ENCODE results near the gene SP1.
"Not testable (repeated sequence)": the region's sequence is repeated elsewhere in the genome, so short reads cannot be mapped to it uniquely, and the experiment has no call there.

The SP1 gene

DNA sequence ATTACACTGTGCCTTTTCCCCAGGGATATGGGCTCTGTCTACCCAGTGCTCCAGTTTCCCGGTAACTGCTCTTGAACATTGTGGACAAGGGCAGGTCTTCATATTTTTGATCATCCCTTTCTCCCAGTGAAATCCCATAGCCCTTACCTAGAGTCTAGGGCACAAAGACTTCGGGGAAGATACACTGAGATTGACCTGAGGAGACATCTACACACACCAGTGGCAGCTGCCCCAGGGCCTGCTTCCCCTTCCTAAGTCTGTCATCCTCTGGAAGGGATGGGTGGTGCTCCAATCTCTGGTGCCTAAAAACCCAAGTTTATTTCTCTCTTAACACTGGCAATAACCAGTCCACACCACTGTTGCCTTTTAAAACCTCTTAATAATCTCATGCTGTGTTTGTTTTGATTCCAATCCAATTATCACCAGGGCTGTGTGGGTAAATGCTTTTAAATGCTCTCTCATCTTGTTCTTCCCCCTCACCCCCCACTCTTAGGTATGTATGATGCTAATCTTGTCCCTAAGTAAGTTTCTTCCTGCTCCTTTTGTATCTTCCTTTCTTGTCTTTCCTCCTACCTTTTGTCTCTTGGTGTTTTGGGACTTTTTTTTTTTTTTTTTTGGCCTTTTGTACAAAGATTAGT lies 35.9 kb downstream of the SP1 start:
- not testable (repeated sequence) for DNase-seq

DNA sequence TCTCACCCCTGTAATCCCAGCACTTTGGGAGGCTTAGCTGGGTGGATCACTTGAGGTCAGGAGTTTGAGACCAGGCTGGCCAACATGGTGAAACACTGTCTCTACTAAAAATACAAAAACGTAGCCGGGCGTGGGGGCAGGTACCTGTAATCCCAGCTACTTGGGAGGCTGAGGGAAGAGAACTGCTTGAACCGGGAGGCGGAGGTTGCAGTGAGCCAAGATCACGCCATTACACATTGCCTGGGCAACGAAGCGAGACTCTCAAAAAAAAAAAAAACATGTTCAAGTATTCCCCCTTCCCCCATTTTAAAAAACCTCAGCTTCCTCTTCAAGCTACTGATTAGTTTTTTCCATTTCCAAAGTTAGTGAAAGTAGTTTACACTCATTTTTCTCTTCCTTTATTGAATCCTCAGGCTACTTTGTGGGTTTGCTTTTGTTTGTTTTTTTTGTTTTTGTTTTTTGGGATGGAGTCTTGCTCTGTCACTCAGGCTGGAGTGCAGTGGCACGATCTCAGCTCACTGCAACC lies 37.4 kb downstream of the SP1 start:
- peak; percentile 30 for DNase-seq

DNA sequence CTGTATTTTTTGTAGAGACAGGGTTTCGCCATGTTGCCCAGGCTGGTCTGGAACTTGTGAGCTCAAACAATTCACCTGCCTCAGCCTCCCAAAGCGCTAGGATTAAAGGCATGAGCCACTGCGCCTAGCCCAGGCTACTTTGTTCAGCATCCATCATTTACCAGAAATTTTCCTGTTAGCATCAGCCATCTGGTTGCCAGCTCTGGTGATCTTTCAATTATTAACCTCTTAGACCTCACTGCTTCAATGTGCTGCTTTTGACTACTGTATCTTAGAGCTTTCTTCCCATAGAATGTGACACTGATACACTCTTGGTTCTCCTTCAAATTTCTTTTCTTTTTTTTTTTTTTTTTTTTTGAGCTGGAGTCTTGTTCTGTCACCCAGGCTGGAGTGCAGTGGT lies 38.2 kb downstream of the SP1 start:
- DNase-seq, result no peak

DNA sequence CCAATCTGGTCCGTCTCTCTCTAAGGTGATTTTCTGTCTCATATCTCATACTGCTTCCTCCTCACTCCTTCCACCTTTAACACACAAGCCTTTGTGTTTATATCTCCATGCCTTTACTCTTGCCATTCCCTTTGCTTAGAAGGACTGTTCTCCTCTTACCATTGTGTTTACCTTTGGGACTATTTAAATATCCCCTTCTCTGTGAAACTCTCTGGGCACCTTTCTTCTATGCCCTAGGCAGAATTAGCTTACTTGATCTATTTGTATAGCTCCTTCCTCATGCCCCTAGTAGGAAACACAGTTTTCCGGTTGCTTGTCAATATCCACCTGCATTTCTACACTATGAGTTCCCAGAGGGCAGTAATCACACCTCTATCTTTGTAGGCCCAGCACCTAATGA lies 39.8 kb downstream of the SP1 start:
- DNase-seq, result no peak

DNA sequence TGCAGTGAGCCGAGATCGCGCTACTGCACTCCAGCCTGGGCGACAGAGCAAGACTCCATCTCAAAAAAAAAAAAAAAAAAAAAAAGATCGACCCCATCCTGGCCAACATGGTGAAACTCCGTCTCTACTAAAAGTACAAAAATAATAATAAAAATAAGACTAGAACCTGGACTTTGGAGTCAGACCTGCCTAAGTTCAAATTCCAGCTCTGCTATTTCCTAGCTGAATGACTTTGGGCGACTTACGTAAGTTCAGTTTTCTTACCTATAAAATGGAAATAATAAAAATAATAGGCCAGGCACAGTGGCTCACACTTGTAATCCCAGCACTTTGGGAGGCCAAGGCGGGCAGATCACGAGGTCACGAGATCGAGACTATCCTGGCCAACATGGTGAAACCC lies 42.3 kb downstream of the SP1 start:
- DNase-seq, result not testable (repeated sequence)

DNA sequence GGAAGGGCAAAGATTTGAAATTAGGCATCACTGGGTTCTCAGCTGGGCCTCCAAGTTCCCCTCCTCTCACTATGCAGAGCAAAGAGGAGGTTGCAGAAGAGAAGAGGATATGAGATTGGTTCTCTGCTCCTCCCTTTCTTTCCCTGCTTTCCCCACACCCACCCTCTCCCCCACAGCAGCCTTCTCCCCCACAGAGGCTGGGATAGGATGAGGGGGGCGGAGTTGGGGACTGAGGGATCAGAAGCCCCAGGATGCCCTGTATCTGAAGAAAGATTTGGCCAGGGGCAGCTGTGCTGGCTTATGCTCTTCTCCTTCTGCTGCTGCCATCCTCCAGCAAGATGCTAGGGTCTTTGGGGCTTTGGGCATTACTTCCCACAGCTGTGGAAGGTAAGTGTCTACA lies 43.6 kb downstream of the SP1 start, which contains the start of gene AMHR2:
Gene AMHR2 (plus strand): TSS at position 259 of the 400 bp plus-strand sequence. CDS start 80 bp downstream, at position 339.
- DNase-seq, result no peak

DNA sequence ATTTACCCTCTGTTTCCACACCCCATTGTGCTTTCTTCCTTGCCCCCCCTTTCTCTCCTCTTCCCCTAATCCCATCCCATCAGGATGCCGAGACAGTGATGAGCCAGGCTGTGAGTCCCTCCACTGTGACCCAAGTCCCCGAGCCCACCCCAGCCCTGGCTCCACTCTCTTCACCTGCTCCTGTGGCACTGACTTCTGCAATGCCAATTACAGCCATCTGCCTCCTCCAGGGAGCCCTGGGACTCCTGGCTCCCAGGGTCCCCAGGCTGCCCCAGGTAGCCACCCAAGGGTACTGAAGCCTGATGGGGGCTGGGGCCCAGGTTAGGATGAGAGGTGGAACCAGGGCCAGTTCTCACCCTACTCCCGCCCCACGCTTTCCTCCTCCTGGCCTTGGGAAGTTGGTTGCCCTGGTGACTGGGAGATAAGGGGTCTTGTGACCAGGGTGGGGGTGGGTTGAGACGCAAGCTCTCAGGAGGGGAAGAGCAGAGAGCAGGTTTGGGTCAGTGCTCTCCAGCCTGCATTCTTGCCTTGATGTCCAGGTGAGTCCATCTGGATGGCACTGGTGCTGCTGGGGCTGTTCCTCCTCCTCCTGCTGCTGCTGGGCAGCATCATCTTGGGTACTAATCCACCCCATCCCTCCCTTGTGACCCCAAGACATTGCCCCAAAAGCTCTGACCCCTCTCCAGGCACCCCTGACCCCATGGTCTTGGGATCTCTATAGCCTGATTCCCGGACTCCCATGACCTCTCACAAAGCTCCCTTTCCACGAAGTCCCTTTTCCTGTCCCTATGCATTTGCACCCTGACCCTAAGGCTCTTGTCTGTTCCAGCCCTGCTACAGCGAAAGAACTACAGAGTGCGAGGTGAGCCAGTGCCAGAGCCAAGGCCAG lies 44.9 kb downstream of the SP1 start:
- DNase-seq, result no peak

DNA sequence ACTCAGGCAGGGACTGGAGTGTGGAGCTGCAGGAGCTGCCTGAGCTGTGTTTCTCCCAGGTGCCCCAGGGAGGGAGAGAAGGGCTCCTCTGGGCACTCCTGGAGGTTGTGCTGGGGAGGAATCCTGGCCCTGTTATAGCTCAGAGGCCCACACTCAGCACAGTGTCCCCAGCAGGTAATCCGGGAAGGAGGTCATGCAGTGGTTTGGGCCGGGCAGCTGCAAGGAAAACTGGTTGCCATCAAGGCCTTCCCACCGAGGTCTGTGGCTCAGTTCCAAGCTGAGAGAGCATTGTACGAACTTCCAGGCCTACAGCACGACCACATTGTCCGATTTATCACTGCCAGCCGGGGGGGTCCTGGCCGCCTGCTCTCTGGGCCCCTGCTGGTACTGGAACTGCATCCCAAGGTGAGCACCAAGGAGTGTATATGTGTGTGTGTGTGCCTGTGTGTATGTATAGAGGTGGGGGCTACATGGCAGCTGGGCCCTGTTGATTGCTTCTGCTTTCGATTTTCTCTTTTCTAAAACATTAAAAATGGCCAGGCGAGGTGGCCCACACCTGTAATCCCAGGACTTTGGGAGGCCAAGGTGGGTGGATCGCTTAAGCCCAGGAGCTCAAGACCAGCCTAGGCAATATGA lies 45.7 kb downstream of the SP1 start:
- no peak for DNase-seq

DNA sequence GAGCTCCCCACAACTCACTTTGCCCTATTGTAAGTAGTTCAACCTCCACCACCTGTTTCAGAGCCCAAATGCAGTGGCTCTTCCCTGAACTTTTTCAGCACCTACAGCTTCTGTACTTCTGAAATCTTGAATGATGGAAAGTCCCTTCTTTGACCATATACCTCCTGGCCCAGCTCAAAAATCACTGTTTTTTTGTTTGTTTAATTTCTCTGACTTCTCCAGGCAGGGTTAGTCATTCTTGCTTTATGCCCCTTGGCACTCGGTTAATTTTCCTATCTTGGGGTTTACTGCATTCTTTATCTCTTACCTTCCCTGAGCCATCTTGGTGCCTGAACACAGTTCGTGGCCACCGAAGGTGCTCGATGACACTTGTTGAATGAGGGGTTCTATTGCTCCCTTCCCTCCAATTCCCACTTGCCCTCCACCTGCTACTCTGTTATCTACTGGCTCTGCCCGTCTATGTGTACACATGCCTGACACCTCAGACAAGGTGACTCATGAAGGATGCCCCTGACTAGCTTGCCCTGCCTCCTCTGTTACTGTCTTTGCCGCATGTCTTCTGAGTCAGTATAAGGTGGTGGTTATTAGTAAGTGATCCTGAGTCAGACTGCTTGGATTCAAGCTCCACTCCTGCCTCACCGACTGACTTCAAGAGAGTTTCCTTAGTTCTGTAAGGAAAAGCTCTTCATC lies 48.1 kb downstream of the SP1 start:
- peak; percentile 63 for DNase-seq

DNA sequence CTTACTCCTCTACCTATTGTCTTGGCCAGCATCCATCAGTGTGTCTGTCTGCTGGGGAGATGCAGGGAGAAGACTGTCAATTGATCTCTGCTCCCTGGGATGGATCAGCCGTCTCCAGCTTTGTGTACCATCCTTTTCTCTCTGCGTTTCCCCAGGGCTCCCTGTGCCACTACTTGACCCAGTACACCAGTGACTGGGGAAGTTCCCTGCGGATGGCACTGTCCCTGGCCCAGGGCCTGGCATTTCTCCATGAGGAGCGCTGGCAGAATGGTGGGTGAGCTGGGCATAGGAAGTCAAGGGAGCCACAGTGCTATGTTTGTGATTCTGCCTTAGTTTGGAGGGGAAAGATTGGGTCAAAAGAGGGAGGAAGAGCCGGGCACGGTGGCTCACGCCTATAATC lies 48.8 kb downstream of the SP1 start:
- DNase-seq, result no peak

DNA sequence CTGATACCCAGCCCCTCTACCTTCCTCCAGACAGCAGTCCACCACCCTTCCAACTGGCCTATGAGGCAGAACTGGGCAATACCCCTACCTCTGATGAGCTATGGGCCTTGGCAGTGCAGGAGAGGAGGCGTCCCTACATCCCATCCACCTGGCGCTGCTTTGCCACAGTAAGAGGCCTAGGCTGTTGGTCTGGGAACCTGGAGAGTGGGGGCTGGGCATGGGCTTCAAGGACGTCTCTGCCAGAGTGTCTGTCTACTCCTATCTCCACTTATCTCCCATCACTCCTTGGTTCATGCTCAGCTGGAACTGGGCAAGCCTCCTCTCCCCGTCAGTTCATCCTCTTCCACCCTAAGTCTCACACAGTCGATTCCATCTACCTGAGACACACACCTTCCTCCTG lies 50.1 kb downstream of the SP1 start:
- DNase-seq, result no peak

DNA sequence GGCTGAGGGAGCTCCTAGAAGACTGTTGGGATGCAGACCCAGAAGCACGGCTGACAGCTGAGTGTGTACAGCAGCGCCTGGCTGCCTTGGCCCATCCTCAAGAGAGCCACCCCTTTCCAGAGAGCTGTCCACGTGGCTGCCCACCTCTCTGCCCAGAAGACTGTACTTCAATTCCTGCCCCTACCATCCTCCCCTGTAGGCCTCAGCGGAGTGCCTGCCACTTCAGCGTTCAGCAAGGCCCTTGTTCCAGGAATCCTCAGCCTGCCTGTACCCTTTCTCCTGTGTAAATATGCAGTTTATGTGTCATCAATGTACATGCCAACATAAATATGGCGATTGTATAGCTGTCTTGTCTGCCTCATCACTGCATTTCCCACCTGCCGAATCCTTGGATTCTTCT lies 51.2 kb downstream of the SP1 start:
- DNase-seq, result no peak

DNA sequence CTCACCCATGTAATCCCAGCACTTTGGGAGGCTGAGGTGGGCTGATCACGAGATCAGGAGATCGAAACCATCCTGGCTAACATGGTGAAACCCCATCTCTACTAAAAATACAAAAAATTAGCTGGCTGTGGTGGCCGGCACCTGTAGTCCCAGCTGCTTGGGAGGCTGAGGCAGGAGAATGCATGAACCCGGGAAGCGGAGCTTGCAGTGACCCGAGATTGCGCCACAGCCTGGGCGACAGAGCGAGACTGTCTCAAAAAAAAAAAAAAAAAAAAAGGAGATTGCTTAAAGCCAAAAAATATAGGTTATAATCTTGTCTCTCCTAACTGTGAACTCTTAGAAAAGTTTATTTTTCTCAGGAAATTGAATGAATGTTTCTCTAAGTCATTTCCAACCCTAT lies 55.4 kb downstream of the SP1 start:
- DNase-seq, result not testable (repeated sequence)

DNA sequence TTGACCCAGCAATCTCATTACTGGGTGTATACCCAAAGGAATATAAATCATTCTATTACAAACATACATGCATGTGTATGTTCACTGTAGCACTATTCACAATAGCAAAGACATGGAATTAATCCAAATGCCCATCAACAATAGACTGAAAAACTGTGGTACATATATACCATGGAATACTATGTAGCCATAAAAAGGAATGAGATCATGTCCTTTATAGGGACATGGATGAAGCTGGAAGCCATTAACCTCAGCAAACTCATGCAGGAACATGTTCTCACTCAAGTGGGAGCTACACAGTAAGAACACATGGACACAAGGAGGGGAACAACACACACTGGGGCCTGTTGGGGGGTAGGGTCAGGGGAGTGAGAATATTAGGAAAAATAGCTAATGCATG lies 59.6 kb downstream of the SP1 start:
- not testable (repeated sequence) for DNase-seq

DNA sequence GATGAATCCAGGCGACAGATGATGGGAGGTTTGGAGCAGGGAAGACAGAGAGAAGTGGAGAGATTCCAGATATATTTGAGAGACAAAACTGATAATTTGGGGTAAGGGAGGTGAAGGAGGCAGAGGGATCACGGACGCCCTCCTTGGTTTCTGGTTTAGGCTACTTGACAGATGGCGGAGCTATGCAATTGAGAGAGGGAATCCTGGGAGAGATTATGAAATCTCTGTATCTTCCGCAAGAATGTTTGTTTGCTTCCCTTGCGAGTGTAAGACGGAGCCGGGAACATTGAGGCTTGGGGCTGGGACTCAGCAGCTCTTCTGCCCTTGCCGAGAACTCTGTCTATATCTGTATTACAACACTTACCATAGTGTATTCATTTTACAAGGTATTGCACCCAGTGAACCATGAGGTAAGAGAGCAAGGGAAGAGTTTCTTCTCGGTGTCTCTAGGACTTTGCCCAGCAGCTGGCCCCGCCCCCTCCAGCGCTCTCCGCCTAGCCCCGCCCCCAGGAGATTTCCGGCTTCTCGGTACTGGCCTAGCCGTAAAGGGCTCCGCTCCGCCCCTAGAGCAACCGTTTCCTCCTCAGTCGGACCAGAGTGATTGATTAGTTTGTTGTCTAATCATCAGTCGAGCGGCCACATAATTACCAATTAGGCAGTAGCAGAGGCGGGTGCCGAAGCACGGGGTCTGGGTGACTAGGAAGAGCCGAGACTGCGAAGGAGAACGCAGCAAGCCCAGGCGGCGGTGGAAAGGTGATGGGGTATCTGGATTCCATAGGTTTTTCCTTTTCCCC lies 61.3 kb downstream of the SP1 start, which contains the start of gene PRR13:
Gene PRR13 (plus strand): TSS at position 695 of the 794 bp plus-strand sequence. CDS start 981 bp downstream, outside the sequence.
- DNase-seq, result peak; percentile 100

DNA sequence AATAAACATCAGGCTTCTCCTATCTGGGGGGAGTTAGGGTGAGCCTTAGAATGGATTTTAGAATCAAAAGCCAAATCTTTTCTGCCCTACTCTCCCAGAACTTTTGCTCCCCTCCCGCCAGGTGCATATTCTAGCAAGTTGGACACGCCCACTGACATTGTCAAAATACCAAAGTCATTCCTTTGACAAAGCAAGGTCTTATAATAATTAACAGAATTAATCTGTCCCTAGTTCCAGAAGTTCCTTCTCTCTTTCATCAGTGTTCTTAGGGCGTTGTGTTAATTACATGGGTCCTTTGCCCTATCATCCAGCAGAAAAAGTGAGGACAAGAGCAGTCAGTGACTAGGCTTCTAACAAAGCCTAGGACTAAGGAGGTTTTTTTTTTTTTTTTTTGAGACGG lies 64.0 kb downstream of the SP1 start:
- no peak for DNase-seq

DNA sequence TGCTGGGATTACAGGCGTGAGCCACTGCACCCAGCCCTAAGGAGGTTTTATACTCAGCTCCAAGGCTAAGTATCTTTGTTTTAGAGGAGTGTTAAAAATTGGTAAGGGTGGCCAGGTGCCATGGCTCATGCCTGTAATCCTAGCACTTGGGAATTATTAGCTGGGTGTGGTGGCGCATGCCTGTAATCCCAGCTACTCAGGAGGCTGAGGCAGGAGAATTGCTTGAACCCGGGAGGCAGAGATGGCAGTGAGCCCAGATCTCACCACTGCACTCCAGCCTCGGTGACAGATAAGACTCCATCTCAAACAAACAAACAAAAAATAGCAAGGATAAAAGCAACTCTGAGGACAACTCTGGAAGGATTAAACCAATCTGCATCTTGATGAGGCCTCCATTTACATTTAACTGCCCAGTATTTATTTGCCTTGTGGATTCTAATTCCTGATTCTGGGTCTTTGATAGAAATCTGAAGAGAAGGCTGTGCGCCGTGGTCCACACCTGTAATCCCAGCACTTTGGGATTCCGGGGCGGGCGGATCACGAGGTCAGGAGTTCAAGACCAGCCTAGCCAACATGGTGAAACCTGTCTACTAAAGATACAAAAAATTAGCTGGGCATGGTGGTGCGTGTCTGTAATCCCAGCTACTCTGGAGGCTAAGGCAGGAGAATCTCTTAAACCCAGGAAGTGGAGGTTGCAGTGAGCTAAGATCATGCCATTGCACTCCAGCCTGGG lies 64.8 kb downstream of the SP1 start:
- DNase-seq, result not testable (repeated sequence)

DNA sequence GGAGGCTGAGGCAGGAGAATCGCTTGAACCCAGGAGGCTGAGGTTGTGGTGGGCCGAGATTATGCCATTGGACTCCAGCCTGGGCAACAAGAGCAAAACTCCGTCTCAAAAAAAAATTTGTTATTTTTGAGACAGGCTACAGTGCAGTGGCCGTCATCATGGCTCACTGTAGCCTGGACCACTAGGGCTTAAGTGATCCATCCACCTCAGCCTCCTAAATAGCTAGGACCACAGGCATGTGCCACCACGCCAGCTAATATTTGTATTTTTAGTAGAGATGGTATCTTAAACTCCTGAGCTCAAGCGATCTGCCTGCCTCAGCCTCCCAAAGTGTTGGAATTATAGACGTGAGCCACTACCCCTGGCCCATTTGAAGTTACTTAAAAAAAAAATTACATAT lies 71.0 kb downstream of the SP1 start:
- DNase-seq, result no peak

DNA sequence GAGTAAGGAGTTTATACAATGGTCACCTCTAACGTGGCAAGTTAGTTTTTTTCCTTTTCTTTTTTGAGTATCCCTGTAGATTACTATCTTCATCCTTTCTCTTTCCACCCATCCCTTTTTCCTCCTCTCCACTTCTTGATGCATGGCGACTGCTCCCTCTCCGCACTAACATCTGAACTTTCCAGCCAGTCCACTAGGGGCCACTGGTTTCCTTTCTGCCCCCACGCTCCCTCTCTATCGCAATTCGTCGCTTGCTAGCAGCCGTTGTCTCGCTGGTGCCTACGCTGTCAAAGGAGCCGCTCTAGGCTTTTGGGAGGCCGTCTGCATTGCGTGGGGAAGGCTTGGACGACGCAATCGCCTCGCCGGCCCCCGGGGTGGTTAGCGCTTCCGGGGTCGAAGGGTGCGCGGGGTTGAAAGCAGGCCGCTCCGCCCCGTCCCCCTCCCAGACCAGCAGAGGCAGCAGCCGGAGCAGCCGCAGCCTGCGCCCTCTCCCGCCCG lies 71.7 kb downstream of the SP1 start, which contains the start of gene PCBP2:
Gene PCBP2 (plus strand): TSS at position 442 of the 498 bp plus-strand sequence. CDS start 2,699 bp downstream, outside the sequence.
- peak; percentile 99 for DNase-seq

DNA sequence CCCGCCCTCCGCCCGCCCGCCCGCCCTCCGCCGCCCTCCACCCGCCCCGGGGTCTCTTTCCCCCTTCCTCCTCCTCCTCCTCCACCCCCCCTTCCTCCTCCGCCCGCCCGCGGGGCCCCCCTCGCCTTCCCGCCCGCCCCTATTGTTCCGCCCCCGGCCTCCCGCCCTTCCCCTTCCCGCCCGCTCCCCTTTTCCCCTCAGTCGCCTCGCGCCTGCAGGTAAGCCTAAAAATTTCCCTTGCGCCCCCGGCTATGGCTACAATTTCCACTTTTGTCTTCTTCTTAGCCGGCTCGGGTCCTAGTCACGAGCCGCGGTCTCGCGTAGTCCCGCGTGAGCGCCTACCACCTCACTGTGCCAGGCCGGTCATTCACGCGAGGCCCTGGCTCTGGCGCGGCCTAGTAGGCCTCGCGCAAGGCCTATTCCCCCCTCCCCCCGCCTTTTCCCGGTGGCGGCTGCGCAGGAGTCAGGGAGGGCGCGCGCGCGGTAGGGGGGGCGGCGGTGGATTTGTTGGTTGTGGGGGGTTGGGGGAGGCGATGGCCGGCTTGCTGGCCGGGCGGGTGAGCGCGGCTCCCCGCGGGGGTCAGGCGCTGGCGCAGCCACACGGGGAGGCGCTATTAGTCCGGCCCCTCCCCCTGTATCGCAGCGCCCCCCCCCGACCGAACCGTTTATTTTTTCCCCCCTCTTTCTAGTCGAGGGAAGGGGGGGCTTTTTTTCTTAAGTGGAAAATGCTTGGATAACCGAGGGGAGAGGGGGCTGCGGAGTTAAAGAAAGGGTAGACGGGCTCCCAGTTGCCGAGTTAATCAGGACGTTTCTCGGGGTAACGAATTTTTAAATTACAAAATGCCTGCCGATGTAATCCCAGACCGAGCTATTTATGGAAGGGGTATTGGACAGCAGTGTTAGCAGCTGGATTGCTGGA lies 72.4 kb downstream of the SP1 start:
- DNase-seq, result peak; percentile 76

All from activated CD4-positive, alpha-beta T cell treated with anti-CD3 and anti-CD28 coated beads, Interleukin-2, Interleukin-6, amounts not matched to agents 100 ng/mL and 50 ng/mL, durations not matched to agents 16 hours and 8 hours (primary cell).